Tibial artery (tissue), 4 donors: ENCODE data around the gene FSIP1.

ENCODE experiments used
- DNase-seq, 2 donors: peaks; one replicate each; pipeline ENCODE4 v3.0.0-alpha.2; 2019
- H3K27ac ChIP-seq, 2 donors: fragments of 200-600 bp; sonication (generic) in 1 of 2; 1 replicate in 1 of 2; 2 replicates in 1 of 2; pipeline ENCODE4 v1.5.1; 2018 to 2019; ENCODE audit warnings: mild to moderate bottlenecking in 1 of 2
- H3K27me3 ChIP-seq, 2 donors: fragments of 200-600 bp; sonication (generic) in 1 of 2; one replicate each; pipeline versions ENCODE4 v1.5.1 to v1.6.0; 2016 to 2019
- H3K36me3 ChIP-seq, 3 donors: fragments of 200-600 bp; sonication (generic) in 2 of 3; one replicate each; pipeline ENCODE4 v1.5.1; 2016 to 2019; ENCODE audit warnings: mild to moderate bottlenecking in 2 of 3
- H3K4me1 ChIP-seq, 4 donors: fragments of 200-600 bp; sonication (generic) in 2 of 4; 1 replicate in 3 of 4; 2 replicates in 1 of 4; pipeline ENCODE4 v1.5.1; 2016 to 2019
- H3K4me3 ChIP-seq, 2 donors: fragments of 200-600 bp; sonication (generic) in 1 of 2; 1 replicate in 1 of 2; 2 replicates in 1 of 2; pipeline ENCODE4 v1.5.1; 2018 to 2019; ENCODE audit warnings: mild to moderate bottlenecking in 2 of 2
- H3K9me3 ChIP-seq, 3 donors: fragments of 200-600 bp; sonication (generic) in 1 of 3; one replicate each; pipeline ENCODE4 v1.5.1; 2016 to 2019
- CTCF ChIP-seq, 2 experiments: fragments of 200-600 bp in 1 of 2; fragments of 450-650 bp in 1 of 2; IDR thresholded peaks; one replicate each; pipeline ENCODE4 v1.5.1; 2017 to 2019; ENCODE audit warnings: antibody characterized with exemption in 2 of 2, mild to moderate bottlenecking in 1 of 2, moderate library complexity in 1 of 2
- intact Hi-C: fragments of 100-400 bp; cut with DNase I; formaldehyde crosslinking; loops from one replicate; pipeline ENCODE4 v1.15.0; 2023; ENCODE audit warnings: low total_unique reads

The FSIP1 gene

DNA sequence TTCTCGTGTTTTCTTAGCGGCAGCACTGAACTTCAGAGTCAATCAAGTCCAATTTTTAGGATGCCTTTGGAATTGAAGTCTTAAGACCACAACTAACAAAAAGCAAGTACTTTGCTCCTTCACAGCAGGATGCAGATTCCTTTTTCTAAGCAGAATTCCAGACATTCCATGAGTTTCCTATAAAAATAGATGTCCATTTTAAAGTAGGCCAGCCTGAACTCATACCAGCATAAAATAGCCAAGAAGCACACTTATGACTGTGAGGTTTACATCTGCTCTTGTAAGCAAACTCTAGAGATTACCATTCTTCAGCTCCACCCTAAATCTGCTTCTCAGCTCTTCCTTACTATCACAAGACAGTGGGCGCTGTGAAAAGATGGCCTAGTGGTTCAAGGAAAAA is 116.0 kb downstream of the FSIP1 start:
- no peaks in the 10 kb centered on the region for H3K9me3 ChIP-seq
- intact Hi-C loops, result no loop called here
- peaks cover 0 to 22% (median 13%) of the 10 kb centered on the region in 4 donors for H3K4me1 ChIP-seq
- no peaks in the 10 kb centered on the region for H3K36me3 ChIP-seq
- H3K27me3 ChIP-seq, result no peaks in the 10 kb centered on the region
- peak overlapping the region; percentile 29 to 55 for H3K27ac ChIP-seq
- H3K4me3 ChIP-seq, result no peak overlapping the region
- TF ChIP-seq CTCF (IDR thresholded peaks at IDR 0.05), result no peak
- no peak for DNase-seq

DNA sequence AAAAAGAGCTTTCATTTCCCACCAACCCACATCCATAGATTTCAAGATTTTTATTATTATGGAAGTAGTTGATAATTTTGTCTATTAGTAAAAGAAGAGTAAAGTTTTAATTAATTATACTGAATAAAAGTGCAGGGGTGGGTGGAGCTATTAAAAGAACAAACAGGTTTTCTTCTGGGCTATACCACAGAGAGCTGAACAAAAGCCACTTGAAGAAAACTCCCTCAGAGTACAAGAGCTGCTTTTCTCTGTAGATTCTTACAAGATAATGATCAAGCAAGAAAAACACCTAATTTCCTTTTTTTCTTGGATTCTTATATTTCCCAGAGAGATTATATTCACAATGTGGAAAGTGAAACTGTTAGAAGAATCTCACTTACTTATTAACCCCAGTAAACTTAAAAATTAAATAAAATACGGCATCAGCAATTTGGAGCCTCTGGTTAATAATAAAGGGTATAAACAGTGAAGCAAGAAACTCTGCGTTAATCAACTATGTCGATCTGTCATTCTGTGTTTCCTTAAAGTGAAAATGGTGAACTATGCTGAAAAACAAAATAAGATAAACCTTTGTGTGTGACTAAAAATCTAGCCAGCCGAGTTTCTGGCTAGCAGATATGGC is 116.9 kb downstream of the FSIP1 start:
- TF ChIP-seq CTCF (IDR thresholded peaks at IDR 0.05), result no peak
- intact Hi-C loops, result no loop called here
- no peaks in the 10 kb centered on the region for H3K27me3 ChIP-seq
- peaks cover 0 to 22% (median 13%) of the 10 kb centered on the region in 4 donors for H3K4me1 ChIP-seq
- H3K4me3 ChIP-seq, result no peak overlapping the region
- H3K27ac ChIP-seq, result no peak overlapping the region
- DNase-seq, result no peak
- H3K9me3 ChIP-seq, result no peaks in the 10 kb centered on the region
- H3K36me3 ChIP-seq, result no peaks in the 10 kb centered on the region

DNA sequence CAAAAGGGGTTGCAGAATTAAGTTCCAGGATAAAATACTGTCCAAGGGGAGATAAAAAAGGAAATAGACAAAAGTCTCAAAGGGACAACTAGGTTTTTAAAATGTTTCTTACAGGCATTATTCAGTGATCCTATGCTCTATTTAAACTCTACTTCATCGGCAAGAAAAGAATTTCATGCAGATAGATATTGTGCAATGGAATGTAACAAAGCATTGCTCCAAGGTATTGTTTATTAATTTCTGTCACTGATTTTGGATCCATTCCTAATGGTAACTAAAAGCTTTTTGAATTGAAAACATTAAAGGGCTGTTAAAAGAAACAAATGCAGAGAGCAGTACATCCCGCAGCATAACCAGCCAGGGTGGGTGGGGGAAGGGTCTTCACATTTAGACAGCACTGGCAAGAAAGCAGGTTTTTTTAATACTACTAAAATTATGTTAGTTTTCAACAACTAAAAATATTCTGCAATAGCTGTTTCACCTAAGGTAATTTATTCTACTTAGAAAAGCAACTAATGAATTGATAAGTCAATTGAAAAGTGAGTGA is 118.9 kb downstream of the FSIP1 start:
- intact Hi-C loops, result no loop called here
- H3K36me3 ChIP-seq, result no peaks in the 10 kb centered on the region
- no peak for DNase-seq
- H3K4me3 ChIP-seq, result no peak overlapping the region
- H3K4me1 ChIP-seq, result peaks cover 0 to 22% (median 13%) of the 10 kb centered on the region in 4 donors
- no peaks in the 10 kb centered on the region for H3K9me3 ChIP-seq
- no peak overlapping the region for H3K27ac ChIP-seq
- no peaks in the 10 kb centered on the region for H3K27me3 ChIP-seq
- TF ChIP-seq CTCF (IDR thresholded peaks at IDR 0.05), result no peak

DNA sequence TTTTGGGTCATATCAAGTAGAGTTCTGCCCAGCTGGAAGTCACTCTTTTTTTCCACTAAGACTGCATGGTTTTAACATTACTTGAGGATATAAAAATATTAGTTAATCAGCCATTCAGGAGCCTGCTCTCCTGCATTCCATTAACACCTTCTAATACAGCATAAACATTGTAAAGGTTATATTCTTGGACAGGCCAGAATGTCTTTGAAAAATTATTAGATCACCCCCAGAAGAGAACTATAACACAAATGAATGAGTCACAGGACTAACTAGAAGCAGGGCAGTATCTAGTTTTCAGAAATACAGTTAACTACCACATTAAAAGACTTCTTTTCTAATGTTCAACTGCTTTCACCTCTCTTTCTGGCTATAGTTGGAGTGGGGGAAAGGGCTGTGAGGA is 120.9 kb downstream of the FSIP1 start:
- Histone ChIP-seq H3K4me1 (peaks cover 0 to 11% (median 4%) of the 10 kb centered on the region in 4 donors), H3K27me3 (no peaks in the 10 kb centered on the region), H3K27ac (no peak overlapping the region), H3K36me3 (no peaks in the 10 kb centered on the region), H3K4me3 (no peak overlapping the region), H3K9me3 (no peaks in the 10 kb centered on the region)
- no peak for DNase-seq
- intact Hi-C loops, result no loop called here
- TF ChIP-seq CTCF (IDR thresholded peaks at IDR 0.05), result no peak

- no peak overlapping the region for H3K27ac ChIP-seq
- H3K36me3 ChIP-seq, result no peaks in the 10 kb centered on the region
- no peaks in the 10 kb centered on the region for H3K4me1 ChIP-seq
- H3K27me3 ChIP-seq, result no peaks in the 10 kb centered on the region
- H3K4me3 ChIP-seq, result no peak overlapping the region
- H3K9me3 ChIP-seq, result no peaks in the 10 kb centered on the region
- no peak for DNase-seq
- no peak for TF ChIP-seq CTCF (IDR thresholded peaks at IDR 0.05)
- intact Hi-C loops, result no loop called here
These were observed 123.9 kb downstream of the FSIP1 start for GRCh38 chr15:39658740-39659139.
